HG02852 (cell line): ENCODE measurements around the gene C1orf210.

ENCODE experiments used
- ATAC-seq: cut with Tn5 transposase; IDR thresholded peaks from one replicate; pipeline ENCODE4 v1.9.1; 2021; ENCODE audit warnings: mild to moderate bottlenecking, moderate library complexity; ENCODE audit not compliant: unreplicated experiment

The C1orf210 gene

DNA sequence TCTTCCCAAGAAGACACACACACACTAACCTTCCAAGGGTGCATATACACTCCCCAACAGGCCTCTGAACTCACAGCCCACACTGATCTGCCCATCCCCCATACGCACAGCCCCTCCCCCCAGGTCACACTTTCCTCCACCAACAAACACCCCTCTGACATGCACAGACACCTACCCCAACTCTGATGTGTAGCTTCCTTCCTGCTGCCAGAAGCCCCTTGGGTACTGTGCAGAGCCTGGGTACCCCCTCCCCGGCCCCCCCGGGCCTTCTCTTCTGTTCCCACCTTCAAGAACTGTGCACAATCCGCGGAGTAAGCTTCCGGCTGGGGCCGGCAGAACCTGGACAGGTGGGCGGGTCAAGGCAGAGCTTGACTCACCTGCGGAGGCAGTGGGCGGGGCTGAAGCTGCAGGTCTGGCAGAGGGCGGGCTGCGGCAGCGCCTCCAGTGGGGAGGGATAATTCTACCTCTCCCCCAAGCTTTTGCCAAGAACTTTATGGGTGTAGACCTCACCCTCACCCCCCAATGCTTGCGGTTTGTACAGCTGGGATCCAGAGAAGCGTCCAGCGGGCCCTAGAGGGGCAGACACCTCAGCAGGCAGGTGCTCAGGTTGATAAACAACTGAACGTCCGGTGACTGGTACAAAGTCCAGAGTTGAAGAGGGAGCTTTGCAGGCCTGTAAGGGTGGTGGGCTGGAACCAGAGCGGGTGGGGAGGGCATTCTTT, at the start of gene C1orf210:
Gene C1orf210, minus strand, starts transcription at position 313 of the 722 bp plus-strand sequence. CDS start 2,311 bp downstream, outside the sequence.
- ATAC-seq = no peak

DNA sequence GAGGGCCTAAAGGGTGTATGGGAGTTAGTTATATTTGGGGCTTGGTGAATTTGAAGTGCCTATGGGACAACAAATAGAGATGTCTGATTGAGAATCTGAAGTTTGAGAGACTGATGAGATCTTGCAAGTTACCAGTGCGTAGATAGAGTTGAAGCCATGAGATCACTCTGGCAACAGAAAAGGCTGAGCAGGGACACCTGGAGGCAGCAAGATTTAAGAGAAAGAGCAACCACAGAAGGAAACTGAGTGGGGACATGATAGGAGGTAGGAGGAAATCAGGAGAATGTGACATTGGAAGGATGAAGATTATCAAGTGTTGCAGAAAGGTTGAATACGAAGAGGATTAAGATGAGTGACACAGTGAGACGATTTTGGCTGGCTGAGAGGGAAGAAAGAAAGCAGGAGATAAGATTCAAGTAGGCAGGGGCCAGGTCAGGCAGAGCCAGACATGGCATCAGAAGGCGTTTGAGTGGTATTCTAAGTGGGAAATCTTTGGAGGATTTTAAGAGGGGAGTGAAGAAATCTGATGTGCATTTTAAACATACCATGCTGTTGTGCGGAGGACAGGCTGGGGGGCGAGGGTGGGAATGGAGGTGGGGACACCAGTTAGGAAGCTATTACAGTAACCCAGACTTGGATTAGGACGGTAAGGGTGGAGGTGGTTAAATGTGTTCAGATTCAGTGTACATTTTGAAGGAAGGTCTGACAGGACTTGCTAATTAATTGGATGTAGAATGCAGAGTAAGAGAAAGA, 49.2 kb upstream of the C1orf210 start:
- ATAC-seq = no peak

DNA sequence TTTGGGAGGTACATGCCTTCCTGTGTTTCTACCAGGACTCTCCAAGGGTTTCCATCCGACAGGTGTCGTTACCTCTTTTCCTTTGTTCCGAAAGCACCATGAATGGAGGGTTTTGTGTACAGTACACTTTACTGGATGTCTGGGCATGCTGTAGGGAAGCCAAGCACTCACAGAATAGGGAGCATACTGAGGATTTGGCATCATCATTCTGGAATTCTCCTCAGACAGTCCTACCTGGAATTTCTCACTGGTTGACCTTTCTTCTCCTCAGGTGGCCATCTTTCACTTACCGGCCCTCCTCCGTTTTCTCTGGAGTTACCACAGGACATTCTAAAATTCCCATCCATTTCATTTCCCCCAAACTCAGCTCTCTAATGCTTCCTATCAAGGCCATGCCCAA, 46.3 kb upstream of the C1orf210 start:
- ATAC-seq = no peak

DNA sequence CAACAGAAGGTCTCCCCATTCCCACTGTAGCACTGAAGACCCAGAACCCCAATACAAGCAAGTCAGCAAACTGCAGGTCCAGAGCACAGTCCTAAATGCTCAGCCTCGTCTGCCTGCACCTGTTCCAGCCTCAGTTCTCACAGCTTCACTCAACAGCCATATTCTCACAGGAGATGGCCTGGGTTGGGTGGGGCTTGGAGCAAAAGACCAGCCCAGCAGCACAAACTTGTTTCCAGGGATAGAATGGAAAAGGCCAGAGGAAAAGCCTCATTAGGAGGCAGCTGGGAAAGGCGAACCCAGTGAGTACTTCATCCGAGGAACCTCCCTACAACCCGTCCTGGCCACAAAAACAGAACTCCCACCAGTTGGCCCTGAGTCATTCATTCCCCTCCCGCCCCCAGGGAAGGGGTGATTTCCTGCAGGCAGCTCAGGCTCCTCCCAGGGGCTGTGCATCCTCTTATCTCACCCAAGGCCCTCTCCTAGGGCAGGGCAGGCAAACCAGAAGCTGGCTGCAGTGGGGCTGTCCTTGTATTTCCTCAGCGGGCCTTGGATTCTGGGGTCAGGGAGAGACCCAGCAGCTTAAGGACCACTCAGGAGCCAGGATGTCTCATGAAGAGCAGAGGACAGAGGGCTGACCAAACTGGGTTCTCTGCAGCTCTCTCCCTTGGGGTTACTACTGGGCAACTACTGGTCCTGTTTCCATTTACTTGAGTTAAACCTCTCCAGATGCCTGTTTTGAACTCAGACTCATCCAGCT, 44.8 kb upstream of the C1orf210 start:
- ATAC-seq = peak; percentile 43

DNA sequence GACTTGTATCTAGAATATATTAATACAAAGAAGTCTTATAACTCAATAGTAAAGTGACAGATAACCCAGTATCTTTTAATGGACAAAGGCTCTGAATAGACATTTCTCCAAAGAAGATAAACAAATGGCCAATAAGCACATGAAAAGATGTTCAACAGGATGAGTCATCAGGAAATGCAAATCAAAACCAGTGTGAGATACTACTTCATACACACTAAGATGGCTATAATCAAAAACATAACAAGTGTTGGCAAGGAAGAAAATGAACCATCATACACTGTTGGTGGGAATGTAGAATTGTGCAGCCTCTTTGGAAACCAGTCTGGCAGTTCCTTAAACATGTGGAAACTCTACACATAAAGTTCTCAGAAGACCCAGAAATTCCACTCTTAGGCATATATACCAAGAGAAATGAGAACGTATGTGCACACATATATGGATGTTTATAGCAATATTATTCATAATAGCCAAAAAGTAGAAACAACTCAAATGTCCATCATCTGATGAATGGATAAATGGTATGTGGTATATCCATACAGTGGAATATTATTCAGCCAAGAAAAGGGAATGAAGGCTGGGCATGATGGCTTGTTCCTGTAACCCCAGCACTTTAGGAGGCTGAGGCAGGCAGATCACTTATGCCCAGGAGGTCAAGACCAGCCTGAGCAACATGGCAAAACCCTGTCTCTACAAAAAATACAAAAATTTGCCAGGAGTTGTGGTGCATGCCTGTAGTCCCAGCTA, 42.3 kb upstream of the C1orf210 start:
- no peak for ATAC-seq

DNA sequence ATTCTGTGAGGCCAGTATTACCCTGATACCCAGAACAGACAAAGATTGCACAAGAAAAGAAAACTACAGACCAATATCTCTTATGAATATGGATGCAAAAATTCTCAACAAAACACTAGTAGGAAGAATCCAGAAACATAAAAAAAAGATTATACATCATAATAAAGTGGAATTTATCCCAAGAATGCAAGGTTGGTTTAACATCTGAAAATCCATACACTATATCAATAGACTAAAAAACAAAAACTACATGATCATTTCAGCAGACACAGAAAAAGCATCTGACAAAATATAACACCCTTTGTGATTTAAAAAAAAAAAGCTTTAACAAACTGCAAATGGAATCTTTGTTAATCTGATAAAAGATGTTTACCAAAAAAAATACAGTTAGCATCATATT, 40.0 kb upstream of the C1orf210 start:
- ATAC-seq = no peak

DNA sequence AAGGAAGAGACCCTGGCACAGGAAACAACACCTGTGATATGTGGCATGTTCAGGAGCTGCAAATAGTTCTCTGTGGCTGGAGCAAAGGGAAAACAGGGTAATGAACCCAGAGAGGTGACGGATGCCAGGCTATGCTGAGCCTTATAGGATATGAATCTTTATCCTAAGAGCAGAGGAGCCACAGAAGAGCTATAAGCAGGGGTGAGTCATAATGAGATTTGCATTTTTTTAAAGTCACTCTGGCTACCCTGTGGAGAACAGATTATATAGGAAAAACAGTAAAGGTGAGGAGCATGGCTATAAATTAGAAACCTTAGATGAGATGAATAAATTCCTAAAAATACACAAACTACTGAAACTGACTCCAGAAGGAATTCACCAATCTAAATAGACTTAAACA, 39.4 kb upstream of the C1orf210 start:
- ATAC-seq = no peak

DNA sequence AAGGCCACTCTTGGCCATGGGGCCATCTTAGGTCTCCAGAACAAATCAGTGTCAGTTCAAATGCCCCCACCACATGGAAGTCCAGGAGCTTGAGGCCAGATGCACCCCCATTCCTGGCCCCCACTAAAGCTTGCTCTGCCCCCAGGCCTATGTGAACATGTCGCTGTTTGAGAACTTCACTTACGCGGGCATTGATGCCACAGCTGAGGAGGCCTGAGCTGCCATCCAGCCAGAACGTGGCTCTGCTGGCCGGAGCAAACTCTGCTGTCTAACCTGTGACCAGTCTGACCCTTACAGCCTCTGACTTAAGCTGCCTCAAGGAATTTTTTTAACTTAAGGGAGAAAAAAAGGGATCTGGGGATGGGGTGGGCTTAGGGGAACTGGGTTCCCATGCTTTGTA, 37.1 kb upstream of the C1orf210 start:
- ATAC-seq = no peak

DNA sequence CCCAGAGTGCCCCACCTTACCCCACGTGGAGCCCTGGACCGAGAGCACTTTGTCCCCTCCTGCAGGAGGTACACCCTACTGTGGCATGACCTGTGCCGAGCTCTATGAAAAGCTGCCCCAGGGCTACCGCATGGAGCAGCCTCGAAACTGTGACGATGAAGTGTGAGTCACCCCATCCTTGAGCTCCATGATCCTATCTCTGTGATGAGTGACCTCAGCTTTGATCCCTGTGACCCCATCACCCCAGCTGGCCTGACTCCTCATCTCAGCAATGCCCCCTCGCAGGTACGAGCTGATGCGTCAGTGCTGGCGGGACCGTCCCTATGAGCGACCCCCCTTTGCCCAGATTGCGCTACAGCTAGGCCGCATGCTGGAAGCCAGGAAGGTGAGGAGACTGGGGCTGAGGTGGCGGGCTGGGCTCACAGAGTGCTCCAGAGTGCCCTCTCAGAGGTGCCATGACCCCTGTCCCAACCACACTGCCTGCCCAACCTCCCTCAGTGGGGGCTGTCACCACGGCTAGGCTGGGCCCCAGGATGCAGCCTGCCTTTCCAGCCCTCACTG, 36.0 kb upstream of the C1orf210 start:
- ATAC-seq = no peak

DNA sequence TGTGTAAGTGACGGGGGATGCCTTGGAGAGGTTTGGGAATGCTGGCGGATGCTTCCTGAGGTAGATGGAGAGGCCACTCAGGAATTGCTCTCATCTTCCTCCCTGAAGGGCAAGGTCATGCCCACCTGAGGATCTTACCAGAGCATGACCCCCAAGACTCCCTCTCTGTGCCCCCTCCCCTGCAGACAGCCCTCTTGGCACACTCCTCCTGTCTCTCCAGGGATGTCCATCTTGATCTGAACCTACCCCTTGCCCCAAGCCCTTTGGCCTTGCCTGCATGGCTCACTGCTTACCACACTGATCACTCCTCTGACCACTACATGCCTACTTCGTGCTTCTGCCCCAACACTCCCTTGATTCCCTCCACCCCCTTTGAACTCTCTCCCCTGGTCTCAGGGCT, 34.4 kb upstream of the C1orf210 start:
- ATAC-seq = no peak

DNA sequence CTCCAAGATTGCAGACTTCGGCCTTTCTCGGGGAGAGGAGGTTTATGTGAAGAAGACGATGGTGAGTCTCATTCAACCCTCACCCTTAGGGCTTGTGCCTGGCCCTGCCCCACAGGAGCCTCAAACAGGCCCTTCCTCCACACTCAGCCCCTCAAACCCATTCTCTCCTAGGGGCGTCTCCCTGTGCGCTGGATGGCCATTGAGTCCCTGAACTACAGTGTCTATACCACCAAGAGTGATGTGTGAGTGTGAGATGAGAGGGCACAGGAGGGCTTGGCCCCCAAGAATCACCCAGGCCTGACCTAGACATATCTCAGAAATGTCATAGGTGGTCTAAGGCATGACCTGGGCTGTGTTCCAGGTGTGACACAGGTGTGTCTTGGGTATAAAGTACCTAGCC, 33.9 kb upstream of the C1orf210 start:
- no peak for ATAC-seq

DNA sequence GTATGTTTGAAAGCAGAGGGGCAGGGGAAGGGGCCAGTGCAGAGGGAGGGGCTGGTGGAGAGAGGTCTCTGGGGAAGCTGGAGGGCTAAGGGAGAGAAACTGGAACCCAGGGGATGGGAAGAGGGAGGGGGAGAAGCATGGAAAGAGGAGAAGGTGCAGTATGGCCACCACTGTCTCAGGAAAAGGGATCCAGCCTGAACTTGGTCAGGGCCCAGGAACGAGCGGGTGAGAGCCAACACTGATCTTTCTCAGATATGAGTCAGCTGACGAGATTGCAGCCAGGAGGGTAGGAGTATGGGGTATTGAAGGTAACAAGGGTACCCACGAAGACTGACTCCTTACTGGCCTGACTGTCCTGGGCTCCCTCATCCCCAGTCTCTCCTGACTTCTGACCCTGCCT, 33.5 kb upstream of the C1orf210 start:
- no peak for ATAC-seq

DNA sequence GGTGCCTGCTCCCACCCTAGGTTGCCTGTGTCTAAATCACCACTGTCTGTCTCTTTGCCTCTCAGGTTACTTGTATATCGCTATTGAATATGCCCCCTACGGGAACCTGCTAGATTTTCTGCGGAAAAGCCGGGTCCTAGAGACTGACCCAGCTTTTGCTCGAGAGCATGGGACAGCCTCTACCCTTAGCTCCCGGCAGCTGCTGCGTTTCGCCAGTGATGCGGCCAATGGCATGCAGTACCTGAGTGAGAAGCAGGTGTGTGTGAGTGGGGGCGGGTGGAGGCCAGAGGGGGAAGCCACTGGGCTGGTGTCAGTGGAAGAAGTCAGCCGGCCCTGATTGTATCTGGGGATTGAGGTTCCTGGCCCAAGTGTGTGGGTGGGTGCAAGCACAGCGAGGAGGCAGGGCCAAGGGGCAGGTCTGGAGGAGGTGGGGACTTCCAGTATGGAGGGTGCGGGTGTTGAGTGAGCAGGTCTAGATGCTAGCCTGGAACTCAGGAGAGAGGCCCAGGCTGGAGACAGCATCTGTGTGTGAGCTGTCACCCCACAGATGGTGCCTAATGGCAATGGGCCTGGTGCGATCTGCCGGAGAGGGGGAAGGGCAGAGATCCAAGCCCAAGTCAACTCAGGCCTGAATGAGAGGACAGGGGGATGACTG, 32.6 kb upstream of the C1orf210 start:
- no peak for ATAC-seq

DNA sequence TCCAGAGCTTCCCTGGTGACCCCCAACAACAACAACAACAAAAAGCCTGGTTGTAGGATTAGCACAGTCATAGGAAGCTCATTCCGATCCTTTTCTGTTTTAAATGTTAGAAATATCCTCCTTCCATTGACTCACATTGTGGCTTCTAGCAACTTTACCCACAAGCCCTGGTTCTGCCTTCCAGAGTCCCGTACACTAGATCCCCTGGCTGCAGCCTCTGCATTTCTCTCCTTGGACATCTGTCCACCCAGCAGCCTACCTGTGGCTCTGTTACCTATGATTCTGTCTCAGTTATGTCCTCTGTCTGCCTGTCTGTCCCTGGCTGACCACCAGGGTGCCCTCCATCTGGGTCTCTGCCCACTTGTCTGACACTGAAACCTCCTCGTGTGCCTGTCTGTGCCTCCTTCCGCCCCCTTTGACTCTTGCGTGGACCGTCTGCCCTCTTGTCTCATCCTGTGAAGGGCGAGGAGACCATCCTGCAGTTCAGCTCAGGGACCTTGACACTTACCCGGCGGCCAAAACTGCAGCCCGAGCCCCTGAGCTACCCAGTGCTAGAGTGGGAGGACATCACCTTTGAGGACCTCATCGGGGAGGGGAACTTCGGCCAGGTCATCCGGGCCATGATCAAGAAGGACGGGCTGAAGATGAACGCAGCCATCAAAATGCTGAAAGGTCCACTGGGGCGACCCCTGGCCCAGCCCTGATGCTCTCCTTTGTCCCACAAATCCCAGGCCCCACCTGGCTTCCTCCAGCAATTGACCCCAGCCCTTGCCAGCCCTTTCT, 31.5 kb upstream of the C1orf210 start:
- no peak for ATAC-seq

DNA sequence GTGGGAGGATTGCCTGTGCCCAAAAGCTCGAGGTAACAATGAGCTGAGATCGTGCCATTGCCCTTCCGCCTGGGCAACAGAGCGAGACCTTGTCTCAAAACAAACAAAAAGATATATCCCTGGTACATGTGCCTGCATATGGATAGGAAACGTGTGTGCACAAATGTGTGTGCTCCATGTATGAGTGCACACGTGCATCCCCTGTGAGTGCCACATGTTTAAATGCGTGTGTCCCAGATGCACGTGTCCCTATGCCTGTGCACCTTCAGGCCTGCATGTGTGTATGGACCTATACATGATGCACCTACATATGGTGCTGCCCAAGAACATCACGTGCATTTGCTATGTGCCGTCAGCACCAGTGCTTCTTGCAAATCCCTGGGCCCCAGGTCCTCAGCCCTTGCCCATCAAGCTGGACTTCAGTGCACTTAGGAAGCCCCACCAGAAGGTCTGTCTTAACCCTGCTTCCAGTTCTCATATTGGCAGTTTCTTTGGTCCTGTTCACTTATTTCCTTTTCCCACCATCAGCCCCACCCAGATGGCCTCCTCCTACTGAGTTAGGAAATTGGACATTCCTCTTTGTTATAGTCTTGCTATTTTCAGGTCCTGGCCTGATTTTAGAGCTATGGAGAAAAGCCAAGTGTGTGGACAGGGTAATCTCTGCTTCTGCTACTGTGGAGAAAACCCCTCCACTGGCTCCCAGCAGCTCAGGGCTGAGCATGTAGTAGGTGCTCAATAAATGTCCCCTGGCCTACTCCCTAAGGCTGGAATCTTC, 30.8 kb upstream of the C1orf210 start:
- ATAC-seq = no peak

DNA sequence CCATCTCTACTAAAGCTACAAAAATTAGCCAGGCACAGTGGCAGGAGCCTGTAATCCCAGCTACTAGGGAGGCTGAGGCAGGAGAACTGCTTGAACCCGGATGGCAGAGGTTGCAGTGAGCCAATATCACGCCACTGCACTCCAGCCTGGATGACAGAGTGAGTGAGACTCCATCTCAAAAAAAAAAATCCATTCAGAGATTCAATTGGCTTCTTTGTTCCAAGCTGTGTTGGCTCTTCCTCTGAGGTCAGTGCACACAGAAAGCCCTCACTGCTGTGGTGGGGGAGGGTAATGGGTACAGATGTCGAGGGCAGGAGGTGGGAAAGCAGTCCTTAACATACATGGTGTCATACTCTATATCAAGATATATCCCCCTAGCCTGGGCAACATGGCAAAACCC, 30.1 kb upstream of the C1orf210 start:
- no peak for ATAC-seq

DNA sequence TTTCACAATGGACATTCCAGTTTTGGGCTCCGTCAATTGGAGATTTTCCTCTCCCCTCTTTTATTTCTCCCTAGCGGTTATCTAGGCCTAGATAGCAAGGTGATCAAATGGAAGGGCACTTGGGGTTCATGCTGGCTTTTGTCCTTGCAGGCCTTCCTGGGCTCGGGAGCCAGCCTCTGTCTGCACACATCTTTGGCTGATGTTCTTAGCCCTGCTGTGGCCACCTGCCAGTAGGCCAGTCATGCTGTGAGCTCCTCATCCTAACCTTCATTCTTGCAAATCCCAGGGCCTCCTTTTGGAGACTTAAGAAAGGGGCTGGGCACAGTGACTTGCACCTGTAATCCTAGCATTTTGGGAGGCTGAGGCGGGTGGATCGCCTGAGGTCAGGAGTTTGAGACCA, 28.9 kb upstream of the C1orf210 start:
- no peak for ATAC-seq

DNA sequence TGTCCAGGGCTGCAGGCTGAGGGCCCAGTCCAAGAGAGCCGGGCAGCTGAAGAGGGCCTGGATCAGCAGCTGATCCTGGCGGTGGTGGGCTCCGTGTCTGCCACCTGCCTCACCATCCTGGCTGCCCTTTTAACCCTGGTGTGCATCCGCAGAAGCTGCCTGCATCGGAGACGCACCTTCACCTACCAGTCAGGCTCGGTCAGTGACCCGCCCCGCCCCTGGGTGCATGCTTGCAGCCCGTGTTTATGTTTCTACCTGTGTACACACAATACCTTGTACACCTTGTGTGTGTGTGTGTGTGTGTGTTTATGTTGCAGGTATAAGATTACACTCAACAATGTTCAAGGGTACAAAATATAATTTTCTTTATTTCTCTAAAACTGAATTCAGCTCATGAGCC, 28.4 kb upstream of the C1orf210 start:
- no peak for ATAC-seq
